HL-60 (cell line): ENCODE results near the gene MAGEB4.

Source experiments
- DNase-seq, 2 experiments: peaks; one replicate each; pipeline ENCODE4 v3.0.0-alpha.2; 2010 to 2020; ENCODE audit warnings: low read depth in 1 of 2, low spot score in 1 of 2
- H3K27ac ChIP-seq: fragments of 250-450 bp; sonication (Bioruptor Pico); replicated peaks from 2 replicates; pipeline ENCODE4 v1.5.1; 2020; ENCODE audit warnings: mild to moderate bottlenecking, moderate library complexity
- H3K27me3 ChIP-seq: fragments of 250-450 bp; sonication (Bioruptor Pico); 2 replicates; pipeline ENCODE4 v1.5.1; 2021; ENCODE audit warnings: mild to moderate bottlenecking, moderate library complexity; ENCODE audit not compliant: insufficient read depth, poor library complexity, severe bottlenecking
- H3K4me3 ChIP-seq: replicated peaks from 2 replicates; pipeline ENCODE4 v1.5.1; 2011; ENCODE audit warnings: mild to moderate bottlenecking, control low read depth, low read length; ENCODE audit not compliant: insufficient read depth
- GABPA ChIP-seq: IDR thresholded peaks from 2 replicates; pipeline ENCODE4 v1.6.1; 2012; ENCODE audit warnings: low read depth
- POLR2AphosphoS5 ChIP-seq: IDR thresholded peaks from 2 replicates; pipeline ENCODE4 v1.6.1; 2012; ENCODE audit warnings: low read depth
- SPI1 ChIP-seq: IDR thresholded peaks from 2 replicates; pipeline ENCODE4 v1.6.1; 2012; ENCODE audit warnings: low read depth, mild to moderate bottlenecking, borderline replicate concordance
- TF ChIP-seq, protein P1 (sequence below): IDR thresholded peaks from one replicate; pipeline ENCODE4 v1.5.1; 2011; ENCODE audit warnings: low read length, control low read depth, inconsistent platforms; ENCODE audit not compliant: insufficient read depth
- TF ChIP-seq, protein P2 (sequence below): IDR thresholded peaks from 2 replicates; pipeline ENCODE4 v1.6.1; 2012; ENCODE audit warnings: low read depth; ENCODE audit not compliant: insufficient replicate concordance

Gene MAGEB4

DNA sequence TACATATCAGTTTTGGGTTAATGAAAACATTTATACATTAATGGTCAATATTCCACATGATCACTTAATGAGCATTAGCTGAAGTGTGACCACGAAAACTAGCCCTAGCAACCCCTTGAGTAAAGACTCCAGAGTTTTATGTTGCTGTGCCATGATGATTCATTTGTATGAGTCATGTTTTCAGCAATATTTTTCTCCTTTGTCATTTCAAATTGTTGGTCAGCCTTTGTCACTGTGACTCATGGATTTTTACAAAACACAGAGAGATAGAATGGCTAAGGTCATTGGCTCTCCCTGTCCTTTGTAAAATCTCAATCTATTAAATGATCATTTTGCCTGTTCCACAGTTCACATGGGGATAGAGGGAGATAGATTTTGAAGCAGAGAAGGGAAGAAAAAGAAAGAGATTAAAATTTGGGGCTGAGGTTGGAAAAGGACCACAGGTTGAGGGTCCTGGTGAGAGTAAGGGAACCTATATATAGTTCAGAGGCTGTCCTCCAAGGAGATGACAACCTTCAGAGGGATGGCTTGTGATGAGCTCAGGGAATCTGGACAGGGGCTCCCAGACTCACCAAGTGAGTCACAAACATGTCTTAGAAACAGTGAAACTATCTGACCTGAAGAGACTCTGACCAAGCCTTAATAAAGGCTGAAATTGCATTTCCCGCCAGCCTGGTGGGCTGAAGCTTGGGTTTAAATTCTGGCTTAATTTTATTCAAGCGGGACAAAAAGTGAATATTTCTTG, 41.8 kb downstream of the MAGEB4 start:
- TF ChIP-seq GABPA (no peak), SPI1 (no peak), POLR2AphosphoS5 (no peak)
- TF ChIP-seq, protein P1, sequence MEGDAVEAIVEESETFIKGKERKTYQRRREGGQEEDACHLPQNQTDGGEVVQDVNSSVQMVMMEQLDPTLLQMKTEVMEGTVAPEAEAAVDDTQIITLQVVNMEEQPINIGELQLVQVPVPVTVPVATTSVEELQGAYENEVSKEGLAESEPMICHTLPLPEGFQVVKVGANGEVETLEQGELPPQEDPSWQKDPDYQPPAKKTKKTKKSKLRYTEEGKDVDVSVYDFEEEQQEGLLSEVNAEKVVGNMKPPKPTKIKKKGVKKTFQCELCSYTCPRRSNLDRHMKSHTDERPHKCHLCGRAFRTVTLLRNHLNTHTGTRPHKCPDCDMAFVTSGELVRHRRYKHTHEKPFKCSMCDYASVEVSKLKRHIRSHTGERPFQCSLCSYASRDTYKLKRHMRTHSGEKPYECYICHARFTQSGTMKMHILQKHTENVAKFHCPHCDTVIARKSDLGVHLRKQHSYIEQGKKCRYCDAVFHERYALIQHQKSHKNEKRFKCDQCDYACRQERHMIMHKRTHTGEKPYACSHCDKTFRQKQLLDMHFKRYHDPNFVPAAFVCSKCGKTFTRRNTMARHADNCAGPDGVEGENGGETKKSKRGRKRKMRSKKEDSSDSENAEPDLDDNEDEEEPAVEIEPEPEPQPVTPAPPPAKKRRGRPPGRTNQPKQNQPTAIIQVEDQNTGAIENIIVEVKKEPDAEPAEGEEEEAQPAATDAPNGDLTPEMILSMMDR: no peak
- TF ChIP-seq, protein P2, sequence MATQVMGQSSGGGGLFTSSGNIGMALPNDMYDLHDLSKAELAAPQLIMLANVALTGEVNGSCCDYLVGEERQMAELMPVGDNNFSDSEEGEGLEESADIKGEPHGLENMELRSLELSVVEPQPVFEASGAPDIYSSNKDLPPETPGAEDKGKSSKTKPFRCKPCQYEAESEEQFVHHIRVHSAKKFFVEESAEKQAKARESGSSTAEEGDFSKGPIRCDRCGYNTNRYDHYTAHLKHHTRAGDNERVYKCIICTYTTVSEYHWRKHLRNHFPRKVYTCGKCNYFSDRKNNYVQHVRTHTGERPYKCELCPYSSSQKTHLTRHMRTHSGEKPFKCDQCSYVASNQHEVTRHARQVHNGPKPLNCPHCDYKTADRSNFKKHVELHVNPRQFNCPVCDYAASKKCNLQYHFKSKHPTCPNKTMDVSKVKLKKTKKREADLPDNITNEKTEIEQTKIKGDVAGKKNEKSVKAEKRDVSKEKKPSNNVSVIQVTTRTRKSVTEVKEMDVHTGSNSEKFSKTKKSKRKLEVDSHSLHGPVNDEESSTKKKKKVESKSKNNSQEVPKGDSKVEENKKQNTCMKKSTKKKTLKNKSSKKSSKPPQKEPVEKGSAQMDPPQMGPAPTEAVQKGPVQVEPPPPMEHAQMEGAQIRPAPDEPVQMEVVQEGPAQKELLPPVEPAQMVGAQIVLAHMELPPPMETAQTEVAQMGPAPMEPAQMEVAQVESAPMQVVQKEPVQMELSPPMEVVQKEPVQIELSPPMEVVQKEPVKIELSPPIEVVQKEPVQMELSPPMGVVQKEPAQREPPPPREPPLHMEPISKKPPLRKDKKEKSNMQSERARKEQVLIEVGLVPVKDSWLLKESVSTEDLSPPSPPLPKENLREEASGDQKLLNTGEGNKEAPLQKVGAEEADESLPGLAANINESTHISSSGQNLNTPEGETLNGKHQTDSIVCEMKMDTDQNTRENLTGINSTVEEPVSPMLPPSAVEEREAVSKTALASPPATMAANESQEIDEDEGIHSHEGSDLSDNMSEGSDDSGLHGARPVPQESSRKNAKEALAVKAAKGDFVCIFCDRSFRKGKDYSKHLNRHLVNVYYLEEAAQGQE: no peak
- peaks cover 2% of the 10 kb centered on the region for H3K27me3 ChIP-seq
- H3K4me3 ChIP-seq: no peak overlapping the region
- peak in 1 of 2 experiments; percentile 23 for DNase-seq
- H3K27ac ChIP-seq: no peak overlapping the region
